Smooth muscle cell (in vitro differentiated cells): ENCODE results near the gene PDE1A. TPM values are rescaled to one million over a fixed set of nuclear protein-coding genes. Genes with fewer than 3 reads are reported as not detected.

ENCODE experiments used
- DNase-seq: peaks from one replicate; lab custom pipeline; 2025; ENCODE audit not compliant: unreplicated experiment; lab: John Stamatoyannopoulos, UW
- H2AFZ ChIP-seq: fragments of 200-600 bp; sonication (generic); 2 replicates; pipeline ENCODE4 v1.6.0; 2016; ENCODE audit warnings: antibody characterized with exemption, low read depth, mild to moderate bottlenecking
- H3F3A ChIP-seq: fragments of 200-600 bp; sonication (generic); 2 replicates; pipeline ENCODE4 v1.6.0; 2017; ENCODE audit warnings: antibody characterized with exemption, low read depth
- H3K27ac ChIP-seq: fragments of 200-600 bp; sonication (generic); 2 replicates; pipeline ENCODE4 v1.5.1; 2016; ENCODE audit warnings: low read depth, mild to moderate bottlenecking
- H3K27me3 ChIP-seq: fragments of 200-600 bp; sonication (generic); 2 replicates; pipeline ENCODE4 v1.6.1; 2016; ENCODE audit warnings: low read depth, mild to moderate bottlenecking
- H3K36me3 ChIP-seq: fragments of 200-600 bp; sonication (generic); 2 replicates; pipeline ENCODE4 v1.5.1; 2016; ENCODE audit warnings: low read depth
- H3K4me1 ChIP-seq: fragments of 200-600 bp; sonication (generic); 2 replicates; pipeline ENCODE4 v1.5.1; 2016; ENCODE audit warnings: low read depth
- H3K4me2 ChIP-seq: fragments of 200-600 bp; sonication (generic); 2 replicates; pipeline ENCODE4 v1.6.0; 2016; ENCODE audit warnings: mild to moderate bottlenecking
- H3K4me3 ChIP-seq: fragments of 200-600 bp; sonication (generic); 2 replicates; pipeline ENCODE4 v1.5.1; 2016; ENCODE audit warnings: mild to moderate bottlenecking
- H3K79me2 ChIP-seq: fragments of 200-600 bp; sonication (generic); 2 replicates; pipeline ENCODE4 v1.6.0; 2016; ENCODE audit warnings: low read depth, mild to moderate bottlenecking
- H3K9ac ChIP-seq: fragments of 200-600 bp; sonication (generic); 2 replicates; pipeline ENCODE4 v1.6.0; 2016; ENCODE audit warnings: low read depth
- H3K9me3 ChIP-seq: fragments of 200-600 bp; sonication (generic); replicated peaks from 2 replicates; pipeline ENCODE4 v1.5.1; 2016; ENCODE audit warnings: low read depth
- H4K20me1 ChIP-seq: fragments of 200-600 bp; sonication (generic); 2 replicates; pipeline ENCODE4 v1.6.0; 2016; ENCODE audit warnings: low read depth
- CTCF ChIP-seq: fragments of 200-600 bp; sonication (generic); IDR thresholded peaks from 2 replicates; pipeline ENCODE4 v1.5.1; 2017; ENCODE audit warnings: borderline replicate concordance, mild to moderate bottlenecking, antibody characterized with exemption; ENCODE audit not compliant: insufficient read depth, poor library complexity, severe bottlenecking
- WGBS: methylation state at CpG from one replicate; pipeline ENCODE4 v1.1.7; 2016; ENCODE audit warnings: low lambda C conversion rate; 5-methylcytosine and 5-hydroxymethylcytosine counted together
- polyA plus RNA-seq: library from polyadenylated mRNA; unstranded; fragments of >200 nt; fragmentation: Nextera tagmentation; extraction: Ambion mirVana; gene quantifications from 2 replicates; pipeline ENCODE4 v1.2.1, GENCODE V29; 2016
- total RNA-seq: library from RNA; depleted of rRNA; stranded (reverse); fragments of >200 nt; gene quantifications from 2 replicates; pipeline ENCODE4 v1.2.3, GENCODE V29; 2014

Gene PDE1A
- total and polyA plus RNA-seq, 2 experiments from 2014 or later = 0.58 to 0.96 TPM

- H3K4me3 ChIP-seq = no peak overlapping the region
- 85% methylated on average over 3 of the region's 3 CpGs for WGBS
- H3K9me3 ChIP-seq = no peaks in the 10 kb centered on the region
- H3K79me2 ChIP-seq = no peaks in the 10 kb centered on the region
- DNase-seq = no peak
- no peaks in the 10 kb centered on the region for H3K36me3 ChIP-seq
- no peak overlapping the region for H3K9ac ChIP-seq
- H3F3A ChIP-seq = no peaks in the 10 kb centered on the region
- no peak overlapping the region for H3K4me2 ChIP-seq
- H2AFZ ChIP-seq = no peak overlapping the region
- no peak overlapping the region for H3K27ac ChIP-seq
- TF ChIP-seq CTCF = no peak
- H3K27me3 ChIP-seq = no peaks in the 10 kb centered on the region
- no peaks in the 10 kb centered on the region for H4K20me1 ChIP-seq
- H3K4me1 ChIP-seq = no peaks in the 10 kb centered on the region
These were observed 68.2 kb downstream of the PDE1A start for GRCh38 chr2:182358601-182359000.

- 86% methylated on average over 1 of the region's 1 CpG for WGBS
- no peaks in the 10 kb centered on the region for H3K36me3 ChIP-seq
- H3K4me2 ChIP-seq = no peak overlapping the region
- no peak overlapping the region for H3K9ac ChIP-seq
- no peaks in the 10 kb centered on the region for H3K79me2 ChIP-seq
- TF ChIP-seq CTCF = no peak
- H3K27ac ChIP-seq = no peak overlapping the region
- no peaks in the 10 kb centered on the region for H3K9me3 ChIP-seq
- no peak overlapping the region for H2AFZ ChIP-seq
- peaks cover 4% of the 10 kb centered on the region for H3K4me1 ChIP-seq
- no peaks in the 10 kb centered on the region for H3K27me3 ChIP-seq
- DNase-seq = no peak
- no peaks in the 10 kb centered on the region for H3F3A ChIP-seq
- no peaks in the 10 kb centered on the region for H4K20me1 ChIP-seq
- no peak overlapping the region for H3K4me3 ChIP-seq
These were observed 71.0 kb downstream of the PDE1A start for GRCh38 chr2:182355815-182356214.

- H3K9me3 ChIP-seq = no peaks in the 10 kb centered on the region
- no peaks in the 10 kb centered on the region for H3F3A ChIP-seq
- no peak overlapping the region for H3K9ac ChIP-seq
- no peaks in the 10 kb centered on the region for H3K36me3 ChIP-seq
- H3K4me1 ChIP-seq = peaks cover 4% of the 10 kb centered on the region
- H3K27ac ChIP-seq = no peak overlapping the region
- no peaks in the 10 kb centered on the region for H4K20me1 ChIP-seq
- H3K27me3 ChIP-seq = no peaks in the 10 kb centered on the region
- H3K79me2 ChIP-seq = no peaks in the 10 kb centered on the region
- H3K4me3 ChIP-seq = no peak overlapping the region
- TF ChIP-seq CTCF = no peak
- DNase-seq = no peak
- 97% methylated on average over 4 of the region's 4 CpGs for WGBS
- H3K4me2 ChIP-seq = no peak overlapping the region
- no peak overlapping the region for H2AFZ ChIP-seq
These were observed 75.4 kb downstream of the PDE1A start for GRCh38 chr2:182351427-182351826.

GRCh38 chr2:182349268-182349667, 77.6 kb downstream of the PDE1A start:
- 58% methylated on average over 2 of the region's 2 CpGs for WGBS
- H3F3A ChIP-seq = no peaks in the 10 kb centered on the region
- no peaks in the 10 kb centered on the region for H4K20me1 ChIP-seq
- peak overlapping the region; percentile 47 for H2AFZ ChIP-seq
- TF ChIP-seq CTCF = no peak
- H3K79me2 ChIP-seq = no peaks in the 10 kb centered on the region
- no peak overlapping the region for H3K4me2 ChIP-seq
- H3K27me3 ChIP-seq = no peaks in the 10 kb centered on the region
- DNase-seq = no peak
- no peaks in the 10 kb centered on the region for H3K36me3 ChIP-seq
- no peak overlapping the region for H3K4me3 ChIP-seq
- peaks cover 4% of the 10 kb centered on the region for H3K4me1 ChIP-seq
- no peak overlapping the region for H3K9ac ChIP-seq
- H3K27ac ChIP-seq = no peak overlapping the region
- no peaks in the 10 kb centered on the region for H3K9me3 ChIP-seq
